Activated naive CD4-positive, alpha-beta T cell treated with anti-CD3 and anti-CD28 coated beads, Interleukin-2, amount 50 U/mL, for 24 hours (primary cell): Measurements from ENCODE around the gene RAB10.

Experiments used
- H3K27ac Mint-ChIP-seq: one replicate; pipeline ENCODE4 v1.8.0; 2021; ENCODE audit warnings: mild to moderate bottlenecking, mixed read lengths
- H3K27me3 Mint-ChIP-seq: one replicate; pipeline ENCODE4 v1.8.0; 2021; ENCODE audit warnings: mixed read lengths
- H3K36me3 Mint-ChIP-seq: one replicate; pipeline ENCODE4 v1.8.0; 2021; ENCODE audit warnings: mixed read lengths
- H3K4me1 Mint-ChIP-seq: one replicate; pipeline ENCODE4 v1.8.0; 2021; ENCODE audit warnings: mixed read lengths
- H3K4me3 Mint-ChIP-seq: one replicate; pipeline ENCODE4 v1.8.0; 2021; ENCODE audit warnings: mild to moderate bottlenecking, mixed read lengths
- H3K9me3 Mint-ChIP-seq: one replicate; pipeline ENCODE4 v1.8.0; 2021; ENCODE audit warnings: mixed read lengths

RAB10 gene

GRCh38 chr2:26182887-26183630, 149.2 kb downstream of the RAB10 start:
- Mint-ChIP-seq H3K4me1 (peaks cover 28% of the 10 kb centered on the region), H3K4me3 (no peak overlapping the region), H3K27ac (no peak overlapping the region), H3K27me3 (peaks cover 19% of the 10 kb centered on the region), H3K36me3 (no peaks in the 10 kb centered on the region), H3K9me3 (no peaks in the 10 kb centered on the region)

DNA sequence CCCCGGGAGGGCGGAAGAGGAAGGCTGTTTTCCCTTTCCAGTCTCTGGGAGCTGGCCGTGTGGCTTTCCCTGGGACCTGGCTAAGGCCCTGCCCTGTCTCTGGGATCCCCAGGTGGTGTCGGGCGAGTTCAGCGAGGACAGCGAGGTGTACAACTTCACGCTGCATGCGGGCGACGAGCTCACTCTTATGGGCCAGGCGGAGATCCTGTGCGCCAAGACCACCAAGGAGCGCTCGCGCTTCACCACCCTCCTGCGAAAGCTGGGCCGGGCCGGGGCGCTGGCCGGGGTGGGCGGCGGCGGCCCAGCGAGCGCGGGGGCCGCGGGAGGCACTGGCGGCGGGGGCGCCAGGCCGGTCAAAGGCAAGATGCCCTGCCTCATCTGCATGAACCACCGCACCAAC, 150.2 kb downstream of the RAB10 start:
- H3K27ac Mint-ChIP-seq: no peak overlapping the region
- H3K27me3 Mint-ChIP-seq: peaks cover 18% of the 10 kb centered on the region
- no peaks in the 10 kb centered on the region for H3K9me3 Mint-ChIP-seq
- H3K4me3 Mint-ChIP-seq: peak overlapping the region; percentile 74
- peaks cover 27% of the 10 kb centered on the region for H3K4me1 Mint-ChIP-seq
- H3K36me3 Mint-ChIP-seq: no peaks in the 10 kb centered on the region

DNA sequence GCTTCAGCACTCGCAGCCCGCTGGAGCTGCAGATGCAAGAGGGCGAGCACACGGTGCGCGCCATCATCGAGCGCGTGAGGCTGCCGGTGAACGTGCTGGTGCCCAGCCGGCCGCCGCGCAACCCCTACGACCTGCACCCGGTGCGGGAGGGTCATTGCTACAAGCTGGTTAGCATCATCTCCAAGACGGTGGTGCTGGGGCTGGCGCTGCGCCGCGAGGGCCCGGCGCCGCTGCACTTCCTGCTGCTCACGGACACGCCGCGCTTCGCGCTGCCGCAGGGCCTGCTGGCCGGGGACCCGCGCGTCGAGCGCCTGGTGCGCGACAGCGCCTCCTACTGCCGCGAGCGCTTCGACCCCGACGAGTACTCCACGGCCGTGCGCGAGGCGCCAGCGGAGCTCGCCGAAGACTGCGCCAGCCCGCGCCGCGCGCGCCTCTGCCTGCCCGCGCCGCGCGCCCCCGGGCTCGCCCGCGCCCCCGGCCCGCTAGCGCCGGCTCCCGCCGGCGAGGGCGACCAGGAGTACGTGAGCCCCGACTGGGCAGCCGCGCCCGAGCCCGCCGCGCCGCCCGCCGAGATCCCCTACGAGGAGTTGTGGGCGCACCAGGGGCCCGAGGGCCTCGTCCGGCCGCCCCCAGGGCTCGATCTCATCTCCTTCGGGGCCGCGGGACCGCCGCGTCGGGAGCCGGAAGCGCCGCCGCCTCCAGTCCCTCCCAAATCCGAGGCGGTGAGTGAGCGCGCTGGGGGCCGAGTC, 150.8 kb downstream of the RAB10 start:
- H3K36me3 Mint-ChIP-seq: no peaks in the 10 kb centered on the region
- H3K27ac Mint-ChIP-seq: no peak overlapping the region
- peaks cover 24% of the 10 kb centered on the region for H3K4me1 Mint-ChIP-seq
- peaks cover 15% of the 10 kb centered on the region for H3K27me3 Mint-ChIP-seq
- peak overlapping the region; percentile 76 for H3K4me3 Mint-ChIP-seq
- H3K9me3 Mint-ChIP-seq: no peaks in the 10 kb centered on the region

GRCh38 chr2:26185304-26185928, 151.5 kb downstream of the RAB10 start:
- H3K27me3 Mint-ChIP-seq: peaks cover 11% of the 10 kb centered on the region
- peak overlapping the region; percentile 76 for H3K4me3 Mint-ChIP-seq

GRCh38 chr2:26185954-26186770, 152.3 kb downstream of the RAB10 start:
- Mint-ChIP-seq H3K27ac (peak overlapping the region; percentile 21), H3K4me3 (peak overlapping the region; percentile 76), H3K9me3 (no peaks in the 10 kb centered on the region)

More at GRCh38 chr2:26185304-26185928, 151.5 kb downstream of the RAB10 start:
- H3K27ac Mint-ChIP-seq: no peak overlapping the region
- peaks cover 18% of the 10 kb centered on the region for H3K4me1 Mint-ChIP-seq
- no peaks in the 10 kb centered on the region for H3K9me3 Mint-ChIP-seq
- H3K36me3 Mint-ChIP-seq: no peaks in the 10 kb centered on the region

More at GRCh38 chr2:26185954-26186770, 152.3 kb downstream of the RAB10 start:
- Mint-ChIP-seq H3K4me1 (peaks cover 18% of the 10 kb centered on the region), H3K36me3 (no peaks in the 10 kb centered on the region), H3K27me3 (peaks cover 6% of the 10 kb centered on the region)
